Fibroblast of upper back skin (primary cell): ENCODE data around the gene POR.

Experiments used
- DNase-seq: peaks from one replicate; pipeline ENCODE4 v3.0.0-alpha.2; 2013

The POR gene

DNA sequence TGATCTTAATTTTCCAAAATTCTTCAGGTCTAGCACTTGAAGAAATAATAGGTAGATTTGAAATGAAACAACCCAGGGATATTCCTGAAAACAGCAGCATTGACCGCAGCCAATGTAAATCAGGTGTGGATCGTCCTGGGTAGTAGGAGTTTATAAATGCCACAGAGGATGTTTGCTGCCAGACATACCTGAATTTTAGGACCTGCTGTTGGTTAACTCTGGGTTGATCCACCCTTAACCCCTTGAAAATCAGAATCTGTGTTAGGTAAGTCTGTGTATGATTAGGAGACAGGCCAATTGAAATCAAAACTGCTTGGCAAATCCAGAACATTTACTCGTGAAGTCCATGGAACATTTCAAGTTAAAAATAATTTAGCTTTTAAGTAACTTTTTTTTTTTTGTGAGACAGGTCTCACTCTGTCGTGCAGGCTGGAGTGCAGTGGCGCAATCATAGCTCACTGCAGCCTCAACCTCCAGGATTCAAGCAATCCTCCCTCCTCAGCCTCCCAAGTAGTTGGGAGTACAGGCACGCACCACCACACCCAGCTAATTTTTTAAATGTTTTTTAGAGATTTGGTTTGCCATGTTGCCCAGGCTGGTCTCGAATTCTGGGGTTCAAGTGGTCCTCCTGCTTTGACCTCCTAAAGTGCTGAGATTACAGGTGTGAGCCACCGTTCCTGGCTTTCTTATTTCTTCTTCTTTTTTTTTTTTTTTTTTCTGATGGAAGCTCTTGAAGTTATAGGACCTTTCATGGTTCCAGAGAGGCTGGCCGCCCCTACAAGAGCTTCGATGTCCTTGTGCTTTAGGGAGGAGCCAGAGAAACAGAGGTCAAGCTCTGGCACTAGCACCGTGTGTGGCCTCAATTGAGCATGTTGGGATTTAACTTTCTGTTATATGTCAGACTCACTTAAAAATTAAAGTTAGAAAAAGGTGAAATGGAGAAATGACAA, 2.0 kb downstream of the POR start:
- DNase-seq = no peak

DNA sequence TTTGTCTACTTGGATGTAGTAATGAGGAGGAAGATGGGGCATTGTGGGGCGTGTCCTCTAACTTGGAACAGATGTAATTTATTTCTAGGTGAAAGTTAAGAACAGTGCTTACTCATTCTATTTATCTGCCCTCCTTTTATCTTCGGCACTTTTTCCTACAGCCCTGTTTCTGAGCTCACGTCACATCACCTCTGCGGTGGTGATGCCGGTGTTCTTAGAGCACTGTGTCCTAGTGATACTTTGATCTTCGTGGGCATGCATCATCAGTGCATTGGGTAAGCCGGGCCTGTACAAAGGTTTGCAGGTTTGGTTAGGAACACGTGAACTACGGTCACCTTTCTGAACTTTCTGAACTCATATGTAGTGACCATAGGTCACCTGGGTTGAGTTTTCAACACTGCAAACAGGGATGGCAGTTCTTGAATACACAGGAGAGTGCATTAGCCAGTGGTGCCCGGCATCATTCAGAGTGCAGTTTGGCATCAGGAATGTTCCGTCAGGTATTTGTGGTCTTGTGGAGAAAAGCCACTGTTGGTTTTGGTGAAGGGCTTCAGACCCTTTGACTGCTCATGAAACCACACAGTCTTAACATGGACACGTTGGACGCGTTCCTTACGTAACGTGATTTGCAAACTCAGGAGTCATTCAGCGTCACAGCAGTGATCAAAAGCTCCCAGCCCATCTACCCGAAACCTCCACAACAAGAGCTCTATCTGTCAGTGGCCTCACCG, 5.6 kb downstream of the POR start:
- no peak for DNase-seq

DNA sequence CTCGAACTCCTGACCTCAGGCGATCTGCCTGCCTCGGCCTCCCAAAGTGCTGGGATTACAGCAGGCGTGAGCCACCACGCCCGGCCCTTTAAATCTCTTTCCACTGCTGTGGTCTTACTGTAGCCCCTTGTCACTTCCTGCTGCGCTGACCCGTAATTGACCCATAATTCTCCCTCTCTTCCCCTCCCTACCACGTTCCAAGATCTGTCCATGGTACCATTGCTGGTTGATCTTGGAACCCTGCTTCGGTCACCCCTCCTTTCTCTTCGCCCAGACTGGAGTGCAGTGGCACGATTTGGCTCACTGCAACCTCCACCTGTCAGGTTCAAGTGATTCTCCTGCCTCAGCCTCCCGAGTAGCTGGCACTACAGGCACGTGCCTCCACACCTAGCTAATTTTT, 6.5 kb downstream of the POR start:
- no peak for DNase-seq

DNA sequence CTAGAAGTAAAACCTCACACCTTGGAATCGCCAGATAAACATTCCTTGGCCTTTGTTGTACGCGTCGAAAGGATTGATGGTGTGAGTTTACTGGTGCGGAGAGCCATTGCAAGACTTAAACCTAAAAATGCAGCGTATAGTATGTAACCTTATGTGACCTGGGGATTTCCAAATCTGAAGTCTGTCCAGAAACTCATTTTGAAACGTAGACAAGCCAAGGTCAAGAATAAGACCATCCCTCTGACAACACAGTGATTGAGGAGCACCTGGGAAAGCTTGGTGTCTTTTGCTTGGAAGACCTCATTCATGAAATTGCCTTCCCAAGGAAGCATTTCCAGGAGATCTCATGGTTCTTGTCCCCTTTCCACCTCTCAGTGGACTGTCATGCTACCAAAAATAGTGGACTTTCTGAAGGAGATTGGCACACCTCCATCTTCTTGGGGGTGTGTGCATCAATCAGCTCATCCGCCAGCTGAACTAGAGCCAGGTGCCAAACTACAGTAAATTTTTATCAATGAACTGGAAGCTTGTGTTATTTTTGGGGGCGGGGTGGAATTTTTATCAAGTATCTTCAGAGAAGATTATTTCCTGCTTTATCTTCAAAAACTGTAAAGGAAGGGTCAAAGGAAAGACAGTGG, 8.1 kb downstream of the POR start:
- no peak for DNase-seq

DNA sequence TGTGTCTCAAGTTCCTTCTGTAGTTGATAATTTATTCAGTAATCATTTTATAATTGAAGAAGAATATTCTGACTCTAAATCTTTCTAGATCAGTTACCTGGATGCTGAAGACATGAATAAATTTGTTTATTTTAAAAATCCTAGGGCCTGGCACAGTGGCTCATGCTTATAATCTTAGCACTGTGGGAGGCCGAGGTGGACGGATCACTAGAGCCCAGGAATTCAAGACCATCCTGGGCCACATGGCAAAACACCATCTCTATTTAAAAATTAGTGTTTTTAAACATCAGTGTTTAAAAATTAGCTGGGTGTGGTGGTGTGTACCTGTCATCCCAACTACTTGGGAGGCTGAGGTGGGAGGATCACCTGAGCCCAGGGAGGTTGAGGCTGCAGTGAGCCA, 9.3 kb downstream of the POR start:
- DNase-seq = no peak

DNA sequence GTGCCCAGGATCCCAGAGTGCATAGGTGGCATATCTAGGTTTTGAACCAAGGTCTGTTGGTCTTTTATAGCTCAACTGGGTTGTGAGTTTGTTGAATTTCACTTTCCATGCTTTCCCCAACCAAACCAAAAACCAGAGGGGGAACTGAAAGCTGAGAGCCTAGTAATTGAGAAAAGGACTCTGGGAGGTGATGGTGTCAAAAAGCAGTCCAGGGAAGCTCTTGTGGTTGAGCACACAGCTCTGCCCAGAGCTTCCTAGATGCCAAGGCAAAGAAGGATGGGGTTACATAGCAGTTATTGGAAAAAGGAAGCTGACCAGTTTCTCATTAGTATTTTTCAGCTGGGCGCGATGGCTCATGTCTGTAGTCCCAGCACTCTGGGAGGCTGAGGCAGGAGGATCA, 9.9 kb downstream of the POR start:
- DNase-seq = no peak

DNA sequence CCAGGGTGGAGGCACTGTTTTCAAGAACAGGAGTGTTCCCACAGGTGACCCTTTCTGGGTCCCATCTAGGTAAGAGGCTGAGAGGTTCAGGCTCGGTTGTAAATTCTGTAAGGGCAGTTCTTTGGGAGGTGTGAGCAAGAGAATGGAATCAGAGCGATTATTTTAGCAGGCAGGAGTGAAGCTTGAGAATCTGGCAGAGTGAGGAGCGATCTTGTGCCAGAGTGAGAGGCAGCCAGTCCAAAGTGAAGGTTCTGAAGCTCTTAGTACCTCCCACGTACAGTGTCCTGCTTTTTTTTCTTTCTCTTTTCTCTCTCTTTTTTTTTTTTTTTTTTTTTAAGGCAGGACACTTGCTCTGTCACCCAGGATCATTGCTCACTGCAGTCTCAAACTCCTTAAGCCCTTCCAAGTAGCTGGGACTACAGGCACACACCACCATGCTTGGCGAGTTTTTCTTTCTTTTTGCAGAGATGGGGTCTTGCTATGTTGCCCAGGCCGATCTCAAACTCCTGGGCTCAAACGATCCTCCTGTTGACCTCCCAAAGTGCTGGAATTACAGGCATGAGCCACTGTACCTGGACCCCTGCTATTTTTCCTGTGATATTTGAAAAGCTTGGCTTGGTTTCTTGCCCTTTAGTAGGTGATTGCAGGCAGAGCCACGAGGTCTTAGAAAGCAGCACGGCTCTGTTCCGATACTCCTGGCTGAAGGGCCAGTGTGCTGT, 10.9 kb downstream of the POR start:
- DNase-seq = no peak

DNA sequence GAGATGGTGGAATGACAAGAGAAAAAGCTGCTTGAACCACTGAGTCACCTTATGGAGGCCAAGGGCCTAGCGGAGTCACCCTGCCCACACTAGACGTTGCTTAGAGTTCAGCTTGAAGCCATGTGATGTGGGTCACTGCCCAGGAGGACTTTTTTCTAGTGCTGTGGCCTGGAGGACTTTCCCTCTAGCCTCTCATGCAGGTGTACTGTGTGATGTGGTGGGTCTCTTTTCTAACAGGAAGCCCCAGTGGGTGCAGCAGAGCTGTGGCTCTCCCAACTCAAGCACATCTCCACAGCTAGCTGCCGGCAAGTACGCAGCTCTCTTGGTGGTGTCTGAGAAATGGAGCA, 13.6 kb downstream of the POR start:
- DNase-seq = no peak

DNA sequence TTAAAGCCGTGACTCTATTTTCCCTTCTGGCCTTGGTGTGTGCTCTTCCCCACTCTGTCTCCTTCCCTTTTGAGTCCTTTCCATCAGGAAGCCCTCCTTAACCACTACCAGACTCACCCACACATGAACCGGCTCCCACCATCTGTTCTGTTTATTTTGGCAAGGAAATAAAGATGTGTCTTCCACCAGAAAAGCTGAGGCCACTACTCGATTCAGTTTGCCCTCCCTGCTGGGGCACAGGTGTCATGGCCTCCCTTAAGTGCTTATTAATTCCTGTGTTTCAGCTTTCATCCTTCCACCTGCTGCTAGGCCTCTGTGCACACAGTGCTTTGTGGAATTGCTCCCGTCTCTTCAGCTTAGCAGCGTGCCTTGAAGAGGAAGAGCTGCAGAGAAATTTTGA, 16.7 kb downstream of the POR start:
- DNase-seq = no peak

DNA sequence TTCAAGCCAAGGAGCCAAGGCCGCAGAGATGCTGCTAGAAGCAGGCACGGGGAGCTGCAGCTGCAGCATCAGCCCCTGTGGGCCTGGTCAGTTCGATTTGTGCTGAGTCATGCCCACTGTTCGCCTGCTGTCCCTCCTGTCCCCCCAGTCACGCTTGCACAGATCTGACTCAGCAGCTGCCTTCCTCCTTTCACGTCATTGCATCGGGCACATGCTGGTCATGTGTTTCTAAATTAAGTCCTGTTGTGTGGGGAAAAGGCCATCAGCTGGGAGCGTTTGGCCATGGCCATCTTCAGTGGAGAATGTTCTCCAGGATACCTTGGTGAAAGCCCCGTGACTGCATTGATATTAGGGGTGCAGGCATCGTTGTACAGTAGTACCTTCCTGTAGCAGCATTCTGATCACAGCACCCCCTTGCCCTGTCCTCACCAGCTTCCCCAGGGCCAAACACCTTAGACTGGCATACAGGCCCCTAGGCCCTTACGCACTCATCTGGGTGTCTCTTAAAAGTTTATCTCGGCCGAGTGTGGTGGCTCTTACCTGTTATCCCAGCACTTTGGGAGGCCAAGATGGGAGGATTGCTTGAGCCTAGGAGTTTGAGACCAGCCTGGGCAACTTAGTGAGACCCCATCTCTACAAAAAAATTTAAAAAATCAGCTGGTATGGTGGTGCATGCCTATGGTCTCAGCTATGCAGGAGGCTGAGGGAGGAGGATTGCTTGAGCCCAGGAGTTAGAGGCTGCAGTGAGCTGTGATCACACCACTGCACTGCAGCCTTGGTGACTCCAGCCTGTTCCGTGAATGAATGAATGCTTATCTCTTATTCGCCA, 23.2 kb downstream of the POR start:
- DNase-seq = peak; percentile 89

DNA sequence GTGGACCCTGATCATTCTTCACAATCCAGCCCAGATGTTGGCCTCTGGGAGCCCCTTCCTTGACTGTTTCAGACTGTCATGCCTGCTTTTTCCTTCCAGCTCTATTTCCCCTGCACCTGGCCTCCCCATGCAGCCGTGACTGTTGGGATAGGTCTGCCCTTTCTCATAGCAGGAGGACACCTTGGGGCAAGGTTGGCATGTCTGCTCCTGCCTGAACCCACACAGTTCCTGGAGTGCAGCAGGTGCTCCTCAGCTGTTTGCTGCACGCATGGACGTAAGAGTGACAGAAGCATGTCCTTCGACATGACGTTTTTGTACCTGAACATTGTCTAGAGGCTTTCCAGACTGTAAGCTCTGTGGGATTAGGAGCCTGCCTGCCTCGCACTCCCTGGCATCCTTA, 24.0 kb downstream of the POR start:
- DNase-seq = no peak

DNA sequence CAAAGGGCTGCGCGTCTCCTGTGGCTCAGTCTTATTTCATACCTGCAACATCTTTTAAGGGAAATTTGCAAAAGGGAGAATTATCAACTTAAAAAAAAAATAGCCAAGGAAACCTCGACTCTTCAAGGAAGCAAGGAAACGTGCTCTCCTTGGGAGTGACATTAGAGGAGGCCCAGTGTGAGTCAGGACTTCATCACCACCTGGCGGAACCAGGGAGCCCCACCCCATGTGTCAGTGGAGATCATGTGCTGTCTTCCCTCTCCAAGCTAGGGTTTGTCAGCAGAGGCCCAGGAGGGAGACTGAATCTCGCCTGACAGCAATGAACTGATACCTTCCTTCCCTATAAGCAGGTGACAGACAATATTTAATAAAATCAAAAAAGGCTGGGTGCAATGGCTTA, 28.9 kb downstream of the POR start:
- DNase-seq = no peak

DNA sequence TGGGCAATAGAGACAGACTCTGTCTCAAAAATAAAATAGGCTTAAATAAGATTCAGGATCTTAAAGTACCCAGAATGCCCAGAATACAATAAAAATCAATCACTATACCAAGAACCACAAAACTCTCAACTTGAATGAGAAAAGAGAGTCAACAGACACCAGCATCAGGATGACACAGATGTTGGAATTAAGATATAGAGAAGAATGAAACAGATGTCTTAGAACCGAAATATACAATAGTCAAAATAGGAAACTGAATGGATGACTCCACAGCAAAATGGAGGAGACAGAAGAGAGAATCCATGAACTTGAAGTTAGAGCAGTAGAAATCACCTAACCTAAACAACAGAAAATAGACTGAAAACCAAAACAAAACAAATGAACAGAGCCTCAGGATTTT, 29.6 kb downstream of the POR start:
- DNase-seq = no peak

DNA sequence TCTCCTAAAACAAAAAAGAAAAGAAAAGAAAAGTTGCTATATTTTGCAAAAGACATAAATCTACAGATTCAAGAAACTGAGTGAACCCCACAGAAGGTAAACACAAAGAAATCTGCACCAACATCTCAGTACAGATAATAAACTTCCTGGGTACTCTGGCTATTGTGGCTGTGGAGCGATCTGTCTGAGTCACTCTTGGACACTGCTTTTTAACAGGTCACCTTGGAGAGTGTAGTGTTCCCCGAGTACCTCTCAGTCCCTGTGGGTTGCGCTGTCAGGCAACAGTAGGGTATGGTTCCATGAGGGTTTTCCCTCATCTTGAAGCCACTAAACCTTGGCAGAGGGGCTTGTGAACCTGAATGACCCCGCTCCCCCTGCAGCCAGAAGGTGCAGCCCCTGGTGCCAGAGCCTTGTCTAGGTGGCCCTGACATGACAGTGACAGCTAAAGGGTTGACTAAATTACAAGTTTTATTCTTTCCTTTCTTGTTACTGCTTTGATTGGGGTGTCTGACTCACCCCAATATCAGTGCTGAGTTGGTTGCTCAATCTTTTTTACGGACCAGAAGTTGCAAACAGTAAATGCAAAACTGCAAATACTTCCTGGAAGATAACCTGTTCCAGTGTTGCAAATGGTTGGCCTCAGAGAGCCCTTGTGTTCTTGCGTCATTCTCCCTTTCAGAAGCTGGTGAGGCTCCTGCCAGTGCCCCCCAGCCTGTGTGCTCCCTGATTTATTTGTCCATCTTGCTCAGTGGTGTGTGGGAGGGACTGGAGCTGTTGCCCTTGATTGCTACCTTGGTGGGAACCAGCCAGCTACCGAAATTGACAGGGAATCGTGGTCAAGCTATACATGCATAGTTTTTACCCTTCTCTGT, 30.6 kb downstream of the POR start:
- DNase-seq = no peak

DNA sequence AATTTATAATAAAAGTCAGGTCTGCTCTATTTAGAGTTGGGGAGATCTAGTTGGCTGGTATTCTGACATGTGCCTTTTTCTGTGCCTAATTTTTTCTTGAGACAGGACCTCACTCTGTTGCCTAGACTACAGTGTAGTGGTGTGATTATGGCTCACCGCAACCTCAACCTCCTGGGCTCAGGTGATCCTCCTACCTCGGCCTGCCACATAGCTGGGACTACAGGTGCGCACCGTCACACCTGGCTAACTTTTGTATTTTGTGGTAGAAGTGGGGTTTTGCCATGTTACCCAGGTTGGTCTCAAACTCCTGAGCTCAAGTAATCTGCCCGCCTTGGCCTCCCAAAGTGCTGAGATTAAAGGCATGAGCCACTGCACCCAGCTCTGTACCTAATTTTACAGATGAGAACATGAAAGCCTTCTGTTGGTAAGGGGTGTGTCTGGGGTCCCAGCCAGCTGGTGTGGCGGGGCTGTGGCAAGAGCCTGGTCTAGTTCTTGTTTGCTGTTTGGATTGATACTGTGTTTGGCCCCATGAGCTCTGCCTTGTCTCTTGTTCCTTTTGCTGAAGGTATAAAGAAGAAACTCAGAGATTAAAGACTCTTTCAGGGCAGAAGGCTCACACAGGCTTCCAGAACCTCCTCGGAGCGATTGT, 31.4 kb downstream of the POR start:
- no peak for DNase-seq

DNA sequence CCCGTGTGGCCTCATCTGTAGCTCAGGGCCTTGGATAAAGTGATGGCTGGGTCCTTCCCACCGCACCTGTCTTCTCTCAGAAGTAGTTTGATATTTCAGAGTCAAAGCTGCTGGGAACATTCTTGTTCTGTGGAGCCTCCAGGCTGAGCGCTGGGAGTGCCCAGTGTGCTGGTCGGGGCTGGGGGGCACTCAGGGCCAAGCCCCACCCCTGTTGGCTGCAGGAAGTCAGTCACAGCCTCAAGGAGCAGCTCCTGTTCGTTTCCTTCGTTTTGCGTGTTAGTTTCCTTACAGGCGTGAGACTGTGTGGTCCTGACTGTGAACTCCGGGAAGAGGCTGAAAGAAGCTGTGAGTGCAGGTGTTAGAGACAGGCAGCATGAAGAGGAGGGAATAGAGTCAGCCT, 33.2 kb downstream of the POR start:
- DNase-seq = no peak

DNA sequence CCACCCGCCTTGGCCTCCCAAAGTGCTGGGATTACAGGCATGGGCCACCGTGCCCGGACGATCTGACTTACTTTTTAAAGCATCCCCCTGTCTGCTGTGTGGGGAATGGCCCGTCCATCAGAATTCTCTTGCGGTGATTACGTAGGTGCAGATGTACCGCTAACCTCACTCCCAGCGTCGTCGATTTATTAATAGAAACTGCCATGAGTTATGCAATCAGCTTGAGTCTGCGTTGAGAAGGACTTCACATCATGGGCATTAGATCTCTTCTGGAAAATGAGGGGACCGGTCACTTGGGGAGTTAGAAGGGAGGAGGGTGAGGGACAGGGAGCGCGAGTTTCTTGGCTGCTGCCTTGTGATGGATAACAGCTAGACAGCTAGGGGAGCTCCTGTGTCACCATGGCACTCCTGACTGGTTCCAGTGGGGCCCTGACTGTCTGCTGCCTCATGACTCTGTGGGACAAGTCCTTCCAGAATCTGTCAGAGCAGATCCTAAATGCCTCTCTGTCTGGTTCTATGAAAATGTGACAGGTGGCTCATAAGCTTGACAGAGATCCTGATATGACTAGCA, 35.2 kb downstream of the POR start:
- DNase-seq = no peak

DNA sequence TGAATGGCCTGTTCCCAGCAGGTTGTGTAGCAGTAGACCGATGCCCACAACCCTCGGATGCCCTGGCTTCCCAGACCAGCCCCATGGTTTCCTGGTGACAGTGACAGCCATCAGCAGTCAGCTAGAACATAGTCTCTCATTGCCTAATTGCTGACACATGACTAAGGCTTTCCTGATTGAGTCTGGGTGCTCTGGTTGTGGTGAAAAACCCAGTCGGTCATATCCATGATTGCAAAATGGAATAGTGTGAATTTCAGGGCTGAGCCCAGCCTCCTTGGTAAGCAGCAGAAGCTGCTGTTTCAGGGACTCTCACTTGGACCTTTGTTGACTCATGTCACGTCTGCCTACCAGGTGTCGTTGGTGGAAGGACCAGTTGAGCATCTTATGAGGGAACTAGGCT, 36.6 kb downstream of the POR start:
- peak; percentile 57 for DNase-seq

DNA sequence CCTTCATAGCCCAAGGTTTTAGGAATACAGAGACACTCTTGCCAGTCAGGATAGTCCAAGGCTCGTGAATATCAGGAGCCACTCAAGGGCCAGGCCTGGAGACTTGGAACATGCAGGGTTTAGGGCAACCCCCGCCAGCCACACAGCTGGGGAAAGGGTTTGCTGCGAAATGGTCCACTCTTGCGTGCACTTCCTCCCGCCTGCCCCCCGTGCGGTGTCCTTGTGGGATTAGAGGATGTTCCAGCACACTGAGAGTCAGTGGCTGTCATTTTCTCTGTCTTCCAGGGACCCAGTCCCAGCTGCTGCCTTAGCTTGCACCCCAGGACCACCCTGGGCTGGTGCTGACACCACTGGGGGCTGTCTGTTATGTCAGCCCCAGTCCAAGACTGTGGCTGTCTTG, 38.5 kb downstream of the POR start:
- no peak for DNase-seq

DNA sequence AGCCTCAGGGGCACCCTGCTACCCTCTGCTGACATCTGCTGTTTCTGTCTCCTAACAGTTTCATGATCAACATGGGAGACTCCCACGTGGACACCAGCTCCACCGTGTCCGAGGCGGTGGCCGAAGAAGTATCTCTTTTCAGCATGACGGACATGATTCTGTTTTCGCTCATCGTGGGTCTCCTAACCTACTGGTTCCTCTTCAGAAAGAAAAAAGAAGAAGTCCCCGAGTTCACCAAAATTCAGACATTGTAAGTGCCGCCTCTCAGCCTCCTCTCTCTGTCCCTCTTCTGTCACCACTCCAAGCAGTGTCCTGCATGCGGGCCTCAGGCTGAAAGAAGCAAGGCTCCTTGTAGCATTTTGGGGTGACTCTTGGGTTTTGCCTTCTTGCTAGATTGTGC, 39.0 kb downstream of the POR start:
- DNase-seq = no peak
